HG02642 (cell line): ENCODE results near the gene SYNGR2.
"Not testable (repeated sequence)": the region's sequence is repeated elsewhere in the genome, so short reads cannot be mapped to it uniquely, and the experiment has no call there.

Source experiments
- ATAC-seq: cut with Tn5 transposase; IDR thresholded peaks from one replicate; pipeline ENCODE4 v1.9.1; 2021; ENCODE audit warnings: mild to moderate bottlenecking; ENCODE audit not compliant: unreplicated experiment, poor library complexity

SYNGR2 gene

GRCh38 chr17:78129351-78130089 is 38.9 kb upstream of the SYNGR2 start:
- no peak for ATAC-seq

DNA sequence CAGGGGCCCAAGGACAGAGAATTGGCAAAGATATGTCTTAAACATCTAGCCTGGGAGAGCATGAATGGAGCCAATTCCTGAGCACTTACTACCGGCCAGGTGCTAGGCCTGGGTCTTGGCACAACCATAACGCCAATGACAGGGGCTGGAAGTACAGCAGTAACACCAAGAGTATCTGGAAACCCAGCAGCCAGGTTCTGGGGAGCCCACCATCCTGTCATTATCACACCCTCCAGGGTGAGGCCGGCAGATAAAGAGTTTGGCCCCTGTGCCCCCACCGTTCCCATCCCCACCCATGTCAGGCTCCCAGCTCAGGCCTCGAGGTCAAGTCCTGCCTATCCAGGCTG is 38.3 kb upstream of the SYNGR2 start:
- no peak for ATAC-seq

DNA sequence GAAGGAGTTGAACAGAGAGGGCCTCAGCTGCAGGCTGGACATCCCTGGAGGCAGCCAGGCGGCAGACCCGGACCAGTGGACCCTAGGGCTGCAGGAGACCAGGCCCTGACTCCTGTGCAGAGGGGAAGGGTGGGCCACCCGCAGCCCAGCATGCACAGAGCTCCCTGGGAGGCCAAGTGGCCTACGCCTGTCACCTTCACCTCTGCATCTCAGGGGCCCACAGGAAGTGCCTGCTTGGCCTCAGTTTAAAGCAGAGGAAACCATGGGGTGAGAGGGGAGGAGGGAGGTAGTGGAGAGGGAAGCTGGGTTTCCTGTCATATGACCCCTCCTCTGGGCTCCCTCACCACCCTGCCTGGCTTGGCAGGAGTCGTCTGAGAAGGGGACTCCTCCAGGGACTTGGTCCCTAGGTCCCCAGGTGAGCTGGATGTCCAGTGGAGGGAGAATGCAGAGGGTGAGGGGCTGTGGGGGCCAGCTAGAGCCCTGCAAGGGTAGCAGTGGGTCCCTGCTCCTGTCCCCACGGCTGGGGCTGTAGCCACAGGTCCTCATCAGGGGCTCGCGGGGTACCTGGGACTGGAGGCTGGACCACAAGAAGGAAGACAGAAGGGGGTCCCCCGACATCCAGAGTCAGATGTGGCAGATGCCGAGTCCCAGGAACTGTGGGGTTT is 37.8 kb upstream of the SYNGR2 start, which contains the start of gene TMC8:
Gene TMC8 (plus strand): TSS at position 335 of the 665 bp plus-strand sequence. CDS start 818 bp downstream, outside the sequence.
- no peak for ATAC-seq

GRCh38 chr17:78131172-78132083 is 37.0 kb upstream of the SYNGR2 start:
- no peak for ATAC-seq

- no peak for ATAC-seq
Measured at GRCh38 chr17:78132084-78132676, 36.2 kb upstream of the SYNGR2 start.

- ATAC-seq: no peak
Measured at GRCh38 chr17:78132767-78133178, 35.6 kb upstream of the SYNGR2 start.

- no peak for ATAC-seq
Measured at GRCh38 chr17:78133179-78133951, 35.0 kb upstream of the SYNGR2 start.

GRCh38 chr17:78133971-78134898 is 34.1 kb upstream of the SYNGR2 start:
- no peak for ATAC-seq

DNA sequence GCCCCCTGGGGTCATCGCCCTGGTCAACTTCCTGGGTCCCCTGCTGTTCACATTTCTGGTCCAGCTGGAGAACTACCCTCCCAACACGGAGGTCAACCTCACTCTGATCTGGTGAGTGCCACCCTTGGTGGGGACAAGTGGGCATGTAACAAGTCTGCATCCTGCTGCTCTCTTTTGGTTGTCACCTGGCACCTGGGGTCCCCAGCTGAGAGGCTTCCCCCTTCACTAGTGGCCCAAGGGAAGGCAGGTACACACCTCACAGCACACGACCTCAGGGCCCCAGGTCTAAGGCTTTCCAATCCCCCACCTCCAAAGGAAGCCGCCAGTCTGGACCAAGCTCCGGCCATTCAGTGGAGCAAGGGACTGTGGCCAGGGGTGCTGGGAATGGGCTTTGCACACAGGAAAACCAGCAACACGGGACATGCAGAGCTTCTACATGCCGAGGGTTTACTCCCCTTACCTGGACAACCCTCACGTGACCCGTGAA is 33.4 kb upstream of the SYNGR2 start:
- ATAC-seq: no peak

DNA sequence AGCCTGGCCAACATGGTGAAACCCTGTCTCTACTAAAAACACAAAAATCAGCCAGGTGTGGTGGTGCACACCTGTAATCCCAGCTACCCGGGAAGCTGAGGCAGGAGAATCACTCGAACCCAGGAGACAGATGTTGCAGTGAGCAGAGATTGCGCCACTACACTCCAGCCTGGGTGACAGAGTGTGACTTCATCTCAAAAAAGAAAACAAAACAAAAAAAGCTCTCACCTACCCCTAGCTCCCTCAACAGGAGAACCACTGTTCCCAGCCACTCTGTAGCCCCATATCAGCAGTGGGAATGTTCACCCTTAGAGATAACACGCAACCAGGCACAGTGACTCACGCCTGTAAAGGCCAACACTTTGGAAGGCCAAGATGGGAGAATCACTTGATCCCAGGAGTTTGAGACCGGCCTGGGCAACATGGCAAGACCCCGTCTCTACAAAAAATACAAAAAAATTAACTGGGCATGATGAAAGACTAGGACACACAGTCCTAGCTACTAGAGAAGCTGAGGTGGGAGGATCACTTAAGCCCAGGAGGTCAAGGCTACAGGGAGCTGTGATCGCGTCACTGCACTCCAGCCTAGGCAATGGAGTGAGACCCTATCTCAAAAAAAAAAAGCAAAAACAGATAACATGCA is 32.4 kb upstream of the SYNGR2 start:
- ATAC-seq: no peak

DNA sequence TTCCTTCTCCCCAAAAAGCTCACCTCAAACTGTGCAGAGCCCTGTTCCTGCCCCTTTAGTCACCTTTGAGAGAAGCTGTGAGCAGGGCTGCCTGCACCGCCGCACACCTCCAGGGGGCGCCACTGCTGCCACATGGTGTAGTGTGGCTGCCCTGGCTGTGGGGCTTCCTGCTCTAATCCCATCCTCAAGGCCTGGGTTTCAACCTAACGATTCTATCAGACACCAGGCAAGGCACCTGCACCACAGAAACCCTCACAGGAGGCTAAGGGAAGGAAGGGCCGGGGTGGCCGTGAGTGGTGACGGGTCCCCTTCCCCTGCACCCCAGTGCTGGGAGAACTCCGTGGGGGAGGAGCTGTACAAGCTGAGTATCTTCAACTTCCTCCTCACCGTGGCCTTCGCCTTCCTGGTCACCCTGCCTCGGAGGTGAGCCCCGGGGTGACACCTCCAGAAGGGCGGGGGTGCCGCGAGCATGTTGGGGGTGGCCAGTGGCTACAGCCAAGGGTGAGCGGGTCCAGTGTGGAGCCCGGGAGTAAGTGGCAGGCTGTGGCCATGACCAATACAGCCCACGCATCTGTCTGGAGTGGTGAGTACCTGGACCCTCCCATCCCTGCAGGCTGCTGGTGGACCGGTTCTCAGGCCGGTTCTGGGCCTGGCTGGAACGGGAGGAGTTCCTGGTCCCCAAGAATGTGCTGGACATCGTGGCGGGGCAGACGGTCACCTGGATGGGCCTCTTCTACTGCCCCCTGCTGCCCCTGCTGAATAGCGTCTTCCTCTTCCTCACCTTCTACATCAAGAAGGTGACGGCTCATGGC is 30.8 kb upstream of the SYNGR2 start:
- no peak for ATAC-seq

DNA sequence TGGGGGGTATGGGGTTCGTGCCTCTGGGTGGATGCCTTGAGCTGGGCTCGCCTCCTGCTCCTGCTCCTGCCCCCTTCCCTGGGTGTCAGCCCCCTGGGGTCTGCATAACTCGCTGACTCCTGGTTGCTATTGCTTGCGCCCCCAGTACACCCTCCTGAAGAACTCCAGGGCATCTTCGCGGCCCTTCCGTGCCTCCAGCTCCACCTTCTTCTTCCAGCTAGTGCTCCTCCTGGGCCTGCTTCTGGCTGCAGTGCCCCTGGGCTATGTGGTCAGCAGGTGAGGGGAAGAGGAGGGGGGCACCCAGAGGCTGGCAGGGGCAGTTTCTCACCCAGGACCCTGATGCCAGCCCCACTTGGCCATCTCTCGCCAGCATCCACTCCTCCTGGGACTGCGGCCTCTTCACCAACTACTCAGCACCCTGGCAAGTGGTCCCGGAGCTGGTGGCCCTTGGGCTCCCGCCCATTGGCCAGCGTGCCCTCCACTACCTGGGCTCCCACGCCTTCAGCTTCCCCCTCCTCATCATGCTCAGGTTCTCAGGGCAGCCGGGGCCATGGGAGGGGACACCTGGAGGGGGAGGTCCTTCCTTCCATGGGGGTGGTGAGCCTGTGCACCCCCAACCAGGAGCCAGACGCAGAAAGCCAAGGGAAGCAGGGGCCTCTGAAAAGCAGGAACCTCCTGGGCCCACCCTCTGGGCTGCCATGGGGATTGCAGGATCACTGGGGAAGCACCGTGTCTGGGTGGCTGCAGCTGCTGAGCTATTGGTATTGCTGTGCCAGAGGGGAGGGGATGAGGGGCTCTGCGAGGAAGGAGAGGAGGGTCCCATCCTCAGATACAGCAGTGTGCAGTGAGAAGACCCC is 29.9 kb upstream of the SYNGR2 start:
- no peak for ATAC-seq

GRCh38 chr17:78139861-78140168 is 28.6 kb upstream of the SYNGR2 start:
- ATAC-seq: not testable (repeated sequence)

DNA sequence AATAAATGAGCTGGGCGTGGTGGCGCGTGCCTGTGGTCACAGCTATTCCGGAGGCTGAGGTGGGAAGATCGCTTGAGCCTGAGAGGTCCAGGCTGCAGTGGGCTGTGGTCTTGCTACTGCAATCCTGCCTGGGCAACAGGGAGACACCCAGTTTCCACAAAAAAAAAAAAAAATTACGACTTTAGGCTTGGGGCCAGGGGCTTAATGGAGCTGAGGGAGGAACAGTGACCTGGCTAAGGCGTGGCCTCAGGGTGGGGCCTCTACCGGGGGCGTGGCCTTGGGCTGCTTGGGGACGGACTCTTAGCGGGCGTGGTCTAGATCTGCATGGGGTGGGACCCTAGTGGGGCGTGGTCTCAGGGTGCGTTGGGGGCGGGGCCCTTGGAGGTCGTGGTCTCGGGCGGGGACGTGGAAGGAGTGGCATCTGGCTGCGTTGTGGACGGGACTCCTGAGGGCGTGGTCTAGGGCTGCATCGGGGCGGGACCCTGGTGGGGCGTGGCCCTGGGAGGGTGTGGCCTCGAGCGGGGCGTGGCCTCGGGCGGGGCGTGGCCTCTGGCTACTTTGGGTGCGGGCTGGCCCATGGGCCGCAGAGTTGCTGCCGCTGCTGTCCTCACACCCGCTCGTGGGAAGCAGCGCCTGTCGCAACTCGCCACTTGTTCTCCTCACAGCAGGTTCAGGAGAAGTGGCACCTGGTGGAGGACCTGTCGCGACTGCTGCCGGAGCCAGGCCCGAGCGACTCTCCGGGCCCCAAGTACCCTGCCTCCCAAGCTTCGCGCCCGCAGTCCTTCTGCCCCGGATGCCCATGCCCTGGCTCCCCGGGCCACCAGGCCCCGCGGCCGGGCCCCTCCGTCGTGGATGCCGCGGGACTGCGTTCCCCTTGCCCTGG is 28.0 kb upstream of the SYNGR2 start:
- peak; percentile 77 for ATAC-seq

GRCh38 chr17:78141437-78142118 is 26.8 kb upstream of the SYNGR2 start:
- no peak for ATAC-seq
